GM19372 (cell line): Measurements from ENCODE around the gene IFI35.
"Not testable (repeated sequence)": the region's sequence is repeated elsewhere in the genome, so short reads cannot be mapped to it uniquely, and the experiment has no call there.

Source experiments
- ATAC-seq: cut with Tn5 transposase; IDR thresholded peaks from one replicate; pipeline ENCODE4 v1.9.1; 2021; ENCODE audit warnings: mild to moderate bottlenecking, low read depth, moderate library complexity; ENCODE audit not compliant: unreplicated experiment

Gene IFI35

GRCh38 chr17:43006639-43007551 lies at the start of gene IFI35:
IFI35 (plus strand) TSS chr17:43006784; CDS start chr17:43006948, 164 bp downstream.
- no peak for ATAC-seq

GRCh38 chr17:42964161-42964932 lies 42.2 kb upstream of the IFI35 start, which contains the start of gene AARSD1:
AARSD1 (minus strand) TSS chr17:42964454; CDS start chr17:42964440, 14 bp downstream.
- ATAC-seq: peak; percentile 81

DNA sequence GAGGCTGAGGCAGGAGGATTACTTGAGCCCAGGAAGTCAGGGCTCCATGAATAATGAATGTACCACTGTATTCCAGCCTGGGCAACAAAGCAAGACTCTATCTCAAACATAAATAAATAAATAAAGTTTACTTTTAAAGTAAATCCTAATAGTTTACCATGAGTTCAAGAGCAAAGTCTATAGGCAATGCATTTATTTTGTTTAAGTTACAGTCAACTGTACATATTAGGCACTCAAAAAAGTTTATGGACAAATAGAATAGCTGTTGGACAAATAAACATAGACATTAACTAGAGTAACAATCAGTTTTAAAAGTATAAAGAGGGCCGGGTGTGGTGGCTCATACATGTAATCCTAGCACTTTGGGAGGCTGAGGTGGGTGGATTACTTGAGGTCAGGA lies 38.7 kb upstream of the IFI35 start:
- no peak for ATAC-seq

GRCh38 chr17:42969001-42969581 lies 37.5 kb upstream of the IFI35 start:
- ATAC-seq: no peak

DNA sequence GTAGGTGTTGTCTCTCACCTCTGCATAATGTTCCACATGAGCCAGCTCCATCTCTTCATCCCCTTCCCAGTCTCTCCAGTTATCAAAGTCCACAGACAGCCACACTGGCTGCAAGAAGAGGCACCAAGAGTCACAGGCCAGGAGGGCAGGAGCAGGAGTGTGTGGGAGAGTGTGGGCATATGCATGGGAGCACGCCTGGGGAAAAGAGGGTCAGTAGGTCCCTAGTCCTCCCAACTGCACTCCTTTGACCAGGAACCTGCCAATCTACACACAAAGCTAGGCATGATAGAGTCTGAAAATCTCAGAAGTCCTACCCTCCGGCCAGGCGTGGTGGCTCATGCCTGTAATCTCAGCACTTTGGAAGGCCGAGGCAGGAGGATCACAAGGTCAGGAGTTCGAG lies 35.0 kb upstream of the IFI35 start:
- ATAC-seq: no peak

GRCh38 chr17:42973323-42973722 lies 33.3 kb upstream of the IFI35 start:
- not testable (repeated sequence) for ATAC-seq

- no peak for ATAC-seq
These were observed 31.3 kb upstream of the IFI35 start for GRCh38 chr17:42975265-42975664.

DNA sequence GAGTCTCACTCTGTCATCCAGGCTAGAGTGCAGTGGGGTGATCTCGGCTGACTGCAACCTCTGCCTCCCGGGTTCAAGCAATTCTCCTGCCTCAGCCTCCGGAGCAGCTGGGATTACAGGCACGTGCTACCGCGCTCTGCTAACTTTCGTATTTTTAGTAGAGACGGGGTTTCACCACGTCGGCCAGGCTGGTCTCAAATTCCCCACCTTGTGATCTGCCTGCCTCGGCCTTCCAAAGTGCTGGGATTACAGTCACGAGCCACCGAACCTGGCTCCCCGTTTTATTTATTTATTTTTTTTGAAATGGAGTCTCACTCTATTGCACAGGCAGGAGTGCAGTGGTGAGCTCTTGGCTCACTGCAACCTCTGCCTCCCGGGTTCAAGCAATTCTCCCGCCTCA lies 30.9 kb upstream of the IFI35 start:
- not testable (repeated sequence) for ATAC-seq

- peak; percentile 19 for ATAC-seq
These were observed 26.9 kb upstream of the IFI35 start, which contains the start of gene PTGES3L for GRCh38 chr17:42979511-42980273. PTGES3L (minus strand) TSS chr17:42980080; CDS start chr17:42980053, 27 bp downstream.

- peak; percentile 71 for ATAC-seq
These were observed 26.3 kb upstream of the IFI35 start, which contains the start of gene RUNDC1 for GRCh38 chr17:42980274-42980765. RUNDC1 (plus strand) TSS chr17:42980565; CDS start chr17:42980577, 12 bp downstream.

- ATAC-seq: peak; percentile 49
These were observed 25.7 kb upstream of the IFI35 start for GRCh38 chr17:42980766-42981397.

GRCh38 chr17:42982266-42982665 lies 24.3 kb upstream of the IFI35 start:
- ATAC-seq: no peak

GRCh38 chr17:42985225-42985624 lies 21.4 kb upstream of the IFI35 start:
- no peak for ATAC-seq

GRCh38 chr17:42989141-42989540 lies 17.4 kb upstream of the IFI35 start:
- ATAC-seq: no peak

DNA sequence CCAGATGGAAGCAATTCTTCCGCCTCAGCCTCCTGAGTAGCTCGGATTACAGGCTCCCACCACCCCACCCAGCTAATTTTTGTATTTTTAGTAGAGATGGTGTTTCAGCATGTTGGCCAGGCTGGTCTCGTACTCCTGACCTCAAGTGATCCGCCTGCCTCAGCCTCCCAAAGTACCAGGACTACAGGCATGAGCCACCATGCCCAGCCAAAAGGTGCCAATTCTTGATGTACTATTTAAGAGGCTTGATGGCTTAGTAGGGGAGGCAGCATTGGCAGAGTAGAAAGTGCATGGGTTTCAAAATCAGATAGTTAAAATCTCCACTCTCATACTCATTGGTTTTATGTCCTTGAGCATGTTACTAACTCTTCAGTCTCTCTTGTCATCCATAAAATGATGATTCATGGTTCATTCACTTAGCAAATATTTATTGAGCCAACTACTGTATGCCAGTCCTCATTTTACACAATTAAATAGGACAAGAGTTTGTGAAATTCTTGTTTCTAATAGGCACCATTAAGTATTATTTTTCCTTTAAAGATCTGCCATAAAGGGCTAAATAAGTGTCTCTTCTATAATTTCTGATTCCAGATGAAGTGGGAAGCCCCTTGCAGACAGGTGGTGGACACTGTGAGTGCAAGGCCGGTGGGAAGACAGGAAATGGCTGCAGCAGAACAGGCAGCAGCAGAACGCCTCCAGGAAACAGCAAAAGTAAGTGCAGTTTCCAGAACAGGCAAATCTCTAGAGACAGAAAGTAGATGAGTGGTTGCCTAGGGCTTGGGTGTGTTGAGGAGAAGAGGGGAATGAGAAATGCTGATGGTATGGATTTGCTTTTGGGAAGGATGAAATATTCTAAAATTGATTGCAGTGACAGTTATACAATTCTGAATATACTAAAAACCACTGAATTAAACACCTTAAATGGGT lies 16.6 kb upstream of the IFI35 start:
- no peak for ATAC-seq

GRCh38 chr17:42991471-42991870 lies 15.1 kb upstream of the IFI35 start:
- no peak for ATAC-seq

DNA sequence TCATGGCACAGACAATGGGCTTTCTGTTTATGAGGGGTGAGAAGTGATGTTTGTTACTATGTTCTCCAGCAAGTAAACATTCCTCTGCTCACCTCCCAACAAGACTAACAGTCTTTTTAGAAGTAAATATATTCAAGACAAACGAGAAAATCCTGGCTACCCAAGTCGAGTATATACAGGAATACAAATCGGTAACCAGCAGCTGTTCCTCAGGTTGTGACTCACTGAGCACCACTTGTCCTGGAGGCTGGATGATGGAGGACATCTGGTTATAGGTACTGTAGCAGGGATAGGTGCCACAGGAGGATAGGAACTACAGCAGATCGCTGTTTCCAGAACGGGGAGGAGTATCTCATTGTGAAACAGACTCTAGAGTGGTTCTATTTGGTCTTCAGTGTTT lies 13.7 kb upstream of the IFI35 start:
- no peak for ATAC-seq

DNA sequence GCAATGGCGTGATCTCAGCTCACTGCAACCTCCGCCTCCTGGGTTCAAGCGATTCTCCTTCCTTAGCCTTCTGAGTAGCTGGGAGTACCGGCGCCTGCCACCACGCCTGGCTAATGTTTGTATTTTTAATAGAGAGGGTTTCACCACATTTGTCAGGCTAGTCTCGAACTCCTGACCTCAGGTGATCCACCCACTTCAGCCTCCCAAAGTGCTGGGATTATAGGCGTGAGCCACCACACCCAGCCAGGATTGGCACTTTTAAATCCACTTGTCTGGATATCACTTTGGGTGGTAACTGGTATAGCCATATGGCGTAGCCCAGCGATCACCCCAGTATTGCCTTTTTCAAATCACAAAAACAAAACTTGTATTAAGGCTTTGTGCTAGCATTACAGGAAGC lies 12.7 kb upstream of the IFI35 start:
- not testable (repeated sequence) for ATAC-seq
